GM10266 (cell line): ENCODE data around the gene DDX25.

Source experiments
- DNase-seq: peaks from one replicate; pipeline ENCODE4 v3.0.0; 2012; ENCODE audit errors: extremely low spot score
- TF ChIP-seq, protein P1 (sequence below): IDR thresholded peaks from 2 replicates; pipeline ENCODE4 v1.5.1; 2012; ENCODE audit warnings: mild to moderate bottlenecking, low read depth; ENCODE audit not compliant: control insufficient read depth, insufficient read depth; ENCODE audit errors: missing control alignments

DDX25 gene

DNA sequence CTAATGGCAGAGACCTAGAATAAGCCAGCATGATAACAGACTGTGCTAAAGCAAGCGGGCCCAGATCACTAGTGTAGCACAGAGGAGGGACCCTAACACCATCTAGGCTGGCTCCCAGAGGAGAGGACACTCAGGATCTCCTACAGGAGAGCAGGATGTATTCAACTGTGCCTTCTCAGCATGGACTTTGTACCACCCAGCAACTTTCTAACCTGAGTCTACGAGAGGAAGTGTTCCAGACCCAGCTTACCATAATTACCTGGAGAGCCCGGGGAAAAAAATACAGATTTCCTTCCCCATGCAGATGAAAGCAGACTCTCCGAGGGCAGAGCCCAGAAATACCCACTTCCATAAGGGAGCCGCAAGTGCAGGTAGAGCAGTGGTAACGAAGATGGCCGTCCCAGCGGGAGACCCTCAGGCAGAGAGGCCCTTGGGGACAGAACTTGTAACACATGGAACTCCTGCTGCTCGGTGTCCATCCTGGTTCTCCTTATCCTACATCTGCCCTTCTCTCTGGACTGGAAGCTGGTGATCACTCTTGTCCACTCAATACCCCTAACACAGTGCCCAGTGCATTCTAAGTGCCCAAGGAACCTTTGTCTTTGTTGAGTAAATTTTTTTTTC is 20.2 kb downstream of the DDX25 start:
- TF ChIP-seq, protein P1, sequence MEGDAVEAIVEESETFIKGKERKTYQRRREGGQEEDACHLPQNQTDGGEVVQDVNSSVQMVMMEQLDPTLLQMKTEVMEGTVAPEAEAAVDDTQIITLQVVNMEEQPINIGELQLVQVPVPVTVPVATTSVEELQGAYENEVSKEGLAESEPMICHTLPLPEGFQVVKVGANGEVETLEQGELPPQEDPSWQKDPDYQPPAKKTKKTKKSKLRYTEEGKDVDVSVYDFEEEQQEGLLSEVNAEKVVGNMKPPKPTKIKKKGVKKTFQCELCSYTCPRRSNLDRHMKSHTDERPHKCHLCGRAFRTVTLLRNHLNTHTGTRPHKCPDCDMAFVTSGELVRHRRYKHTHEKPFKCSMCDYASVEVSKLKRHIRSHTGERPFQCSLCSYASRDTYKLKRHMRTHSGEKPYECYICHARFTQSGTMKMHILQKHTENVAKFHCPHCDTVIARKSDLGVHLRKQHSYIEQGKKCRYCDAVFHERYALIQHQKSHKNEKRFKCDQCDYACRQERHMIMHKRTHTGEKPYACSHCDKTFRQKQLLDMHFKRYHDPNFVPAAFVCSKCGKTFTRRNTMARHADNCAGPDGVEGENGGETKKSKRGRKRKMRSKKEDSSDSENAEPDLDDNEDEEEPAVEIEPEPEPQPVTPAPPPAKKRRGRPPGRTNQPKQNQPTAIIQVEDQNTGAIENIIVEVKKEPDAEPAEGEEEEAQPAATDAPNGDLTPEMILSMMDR, result no peak
- DNase-seq, result no peak

DNA sequence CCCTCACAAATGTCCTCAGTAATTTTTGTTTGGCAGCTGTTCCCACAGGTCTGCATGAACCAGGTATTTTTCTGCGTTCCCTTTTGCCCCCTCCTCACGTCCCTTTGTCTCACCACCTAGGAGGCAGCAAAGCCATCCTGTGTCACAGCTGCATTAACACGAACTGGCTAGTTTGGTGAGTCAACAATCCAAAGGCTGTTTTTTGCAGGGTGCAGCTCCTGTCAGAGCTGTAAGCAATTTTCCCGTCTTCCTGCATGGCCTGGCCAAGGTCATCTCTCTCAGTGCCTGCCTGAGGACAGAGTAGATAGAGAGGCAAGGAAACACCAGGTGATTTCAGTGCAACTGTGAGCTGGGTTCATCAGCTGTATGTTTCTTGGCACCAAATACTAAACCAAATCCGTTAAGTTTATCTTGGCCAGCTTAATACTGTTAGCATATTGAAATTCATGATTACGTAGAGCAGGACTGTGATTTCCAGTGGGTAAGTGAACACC is 21.0 kb downstream of the DDX25 start:
- no peak for DNase-seq
- TF ChIP-seq, protein P1, result no peak

DNA sequence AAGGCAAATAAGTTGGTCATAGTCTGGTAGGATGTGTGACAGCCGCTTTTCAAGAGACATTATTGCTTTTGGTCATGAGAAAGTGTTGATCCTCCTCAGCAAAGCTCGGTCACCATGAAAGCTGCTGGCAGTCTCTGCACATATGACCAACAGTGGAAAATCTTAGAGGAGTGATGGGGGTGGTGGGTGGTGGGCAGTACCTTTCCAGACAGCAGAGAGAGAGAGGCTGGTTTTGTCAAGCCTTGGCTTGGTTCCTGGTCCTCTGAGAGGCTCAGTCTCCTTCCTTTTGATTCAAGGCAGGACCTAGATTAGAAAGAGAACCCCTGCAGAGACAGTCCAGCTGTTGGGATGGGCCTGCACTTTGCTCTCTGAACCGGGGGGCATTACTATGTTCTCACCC is 21.5 kb downstream of the DDX25 start:
- DNase-seq, result no peak
- TF ChIP-seq, protein P1, result no peak

DNA sequence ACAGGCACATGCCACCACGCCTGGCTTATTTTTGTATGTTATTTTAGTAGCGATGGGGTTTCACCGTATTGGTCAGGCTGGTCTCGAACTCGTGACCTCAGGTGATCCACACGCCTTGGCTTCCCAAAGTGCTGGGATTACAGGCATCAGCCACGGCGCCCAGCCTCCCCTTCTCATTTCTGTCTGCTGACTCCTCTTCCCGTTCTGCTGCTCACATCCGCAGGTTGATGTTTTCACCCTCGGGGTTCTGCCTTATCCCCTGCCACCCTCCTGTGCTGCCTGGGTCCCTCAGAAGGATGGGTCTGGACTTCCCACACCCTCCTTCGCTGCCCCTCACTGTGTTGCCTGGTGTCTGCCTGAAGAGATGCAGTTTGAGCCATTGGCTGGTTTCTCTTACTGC is 22.4 kb downstream of the DDX25 start:
- DNase-seq, result no peak
- TF ChIP-seq, protein P1, result no peak

DNA sequence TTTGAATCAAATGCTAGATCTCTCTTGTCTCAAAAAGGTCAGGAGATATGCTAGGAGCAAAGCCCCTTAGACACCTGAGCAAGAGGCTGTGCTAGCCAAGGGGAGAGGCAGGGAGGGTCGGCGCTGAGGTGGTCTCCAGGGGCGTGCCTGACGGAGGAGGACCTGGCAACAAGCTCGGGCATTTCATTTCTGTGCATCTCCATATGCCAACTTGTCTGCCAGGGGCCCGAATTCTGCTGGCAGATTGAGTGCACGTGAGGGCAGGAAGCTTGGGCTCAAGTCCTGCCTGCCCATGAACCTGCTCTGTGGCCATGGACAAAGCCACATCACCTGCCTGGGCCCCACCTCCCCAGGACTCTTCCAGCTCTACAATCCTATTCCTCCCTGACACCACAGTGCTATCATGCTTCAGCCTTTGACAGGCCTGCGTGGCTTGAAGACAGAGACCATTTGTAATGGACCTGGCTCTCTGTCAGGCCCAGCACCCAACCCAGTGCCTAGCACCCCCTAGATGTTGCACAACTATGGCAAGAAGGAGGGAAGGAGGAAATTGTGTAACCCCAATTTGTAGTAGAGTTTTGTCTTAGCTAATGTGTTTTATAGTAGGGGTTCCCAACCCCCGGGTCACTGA is 25.3 kb downstream of the DDX25 start:
- TF ChIP-seq, protein P1, result no peak
- DNase-seq, result no peak

DNA sequence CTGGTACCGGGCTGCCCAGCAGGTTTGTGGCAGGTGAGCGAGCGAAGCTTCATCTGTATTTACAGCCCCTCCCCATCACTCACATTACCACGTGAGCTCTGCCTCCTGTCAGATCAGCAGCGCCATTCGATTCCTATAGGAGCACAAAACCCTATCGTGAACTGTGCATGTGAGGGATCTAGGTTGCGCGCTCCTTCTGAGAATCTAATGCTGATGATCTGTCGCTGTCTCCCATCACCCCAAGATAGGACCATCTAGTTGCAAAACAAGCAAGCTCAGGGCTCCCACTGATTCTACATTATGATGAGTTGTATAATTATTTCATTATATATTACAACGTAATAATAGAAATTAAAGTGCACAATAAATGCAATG is 25.8 kb downstream of the DDX25 start:
- no peak for DNase-seq
- TF ChIP-seq, protein P1, result no peak

DNA sequence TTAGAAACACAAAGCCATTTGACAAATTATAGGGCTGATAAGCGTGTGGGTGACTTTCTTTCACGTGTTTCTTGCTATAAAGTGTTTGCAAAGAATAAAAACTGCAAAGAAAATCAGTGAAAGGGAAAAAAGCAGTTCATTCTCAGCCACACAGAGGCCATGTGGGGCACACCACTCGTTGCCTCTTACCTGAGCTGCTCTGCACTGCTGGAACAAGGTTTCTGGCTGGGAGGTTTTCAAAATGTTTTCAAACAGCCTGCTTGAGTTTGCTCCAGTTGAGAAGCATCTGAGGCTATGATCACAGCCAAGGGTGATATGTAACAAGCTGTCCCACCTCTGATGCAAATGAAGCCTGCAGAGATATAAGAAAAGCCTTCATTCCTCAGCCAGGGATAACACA is 26.8 kb downstream of the DDX25 start:
- DNase-seq, result no peak
- TF ChIP-seq, protein P1, result no peak
